ENCODE results near the gene RBM14.

GRCh38 chr11:66609721-66610617 is 6.5 kb upstream of the RBM14 start:
- TF ChIP-seq CTCF (IDR thresholded peaks at IDR 0.05) (no peak), EZH2 (IDR thresholded peaks at IDR 0.05; ENCODE audit: borderline replicate concordance, insufficient read depth, low read depth, low read length, poor library complexity, severe bottlenecking) (no peak)

All from B cell (primary cell).